ENCODE measurements around the gene HSCB. TPM values are rescaled to one million over a fixed set of nuclear protein-coding genes. Genes with fewer than 3 reads are reported as not detected.

Gene HSCB
- total and polyA plus RNA-seq, 2 donors from 2014 or later, result 13.2 to 32.1 TPM

Other genes starting within 250 kb of the HSCB start
- gene TTC28, start 62.2 kb upstream of the HSCB start, total RNA-seq, result 40.2 TPM
- 3.5 TPM for gene TTC28, start 62.2 kb upstream of the HSCB start, polyA plus RNA-seq (ENCODE audit: insufficient read depth, low read depth, low replicate concordance)
- gene CHEK2, start 219 bp upstream of the HSCB start, total RNA-seq, result 10.1 TPM
- gene CHEK2, start 219 bp upstream of the HSCB start, polyA plus RNA-seq (ENCODE audit: insufficient read depth, low read depth, low replicate concordance), result 4.6 TPM
- 16.8 TPM for gene CCDC117, start 30.7 kb downstream of the HSCB start, total RNA-seq
- 8.7 TPM for gene CCDC117, start 30.7 kb downstream of the HSCB start, polyA plus RNA-seq (ENCODE audit: insufficient read depth, low read depth, low replicate concordance)
- gene XBP1, start 58.5 kb downstream of the HSCB start, total RNA-seq, result 220 TPM
- 114 TPM for gene XBP1, start 58.5 kb downstream of the HSCB start, polyA plus RNA-seq (ENCODE audit: insufficient read depth, low read depth, low replicate concordance)
- 24.4 TPM for gene ZNRF3, start 141.5 kb downstream of the HSCB start, total RNA-seq
- 6.8 TPM for gene ZNRF3, start 141.5 kb downstream of the HSCB start, polyA plus RNA-seq (ENCODE audit: insufficient read depth, low read depth, low replicate concordance)